Effector memory CD8-positive, alpha-beta T cell (primary cell): ENCODE results near the gene PLAAT5.
"Not testable (repeated sequence)": the region's sequence is repeated elsewhere in the genome, so short reads cannot be mapped to it uniquely, and the experiment has no call there.

Experiments used
- ATAC-seq: fragments of 150-1000 bp; cut with Tn5 transposase; replicated peaks from 2 replicates; pipeline ENCODE4 v1.10.0; 2021; ENCODE audit warnings: mild to moderate bottlenecking, moderate library complexity
- DNase-seq, 3 experiments: peaks; one replicate each; pipeline ENCODE4 v3.0.0; 2021
- H3K27ac Mint-ChIP-seq, 2 donors: one replicate each; pipeline ENCODE4 v1.8.0; 2022; ENCODE audit warnings: mild to moderate bottlenecking in 2 of 2, mixed read lengths in 2 of 2, moderate library complexity in 2 of 2
- H3K27me3 Mint-ChIP-seq, 2 donors: one replicate each; pipeline ENCODE4 v1.8.0; 2022; ENCODE audit warnings: mixed read lengths in 2 of 2
- H3K36me3 Mint-ChIP-seq: one replicate; pipeline ENCODE4 v1.8.0; 2022; ENCODE audit warnings: mild to moderate bottlenecking, moderate library complexity, mixed read lengths; ENCODE audit not compliant: insufficient read depth
- H3K4me1 Mint-ChIP-seq, 2 donors: one replicate each; pipeline ENCODE4 v1.8.0; 2022; ENCODE audit warnings: low read depth in 2 of 2, mixed read lengths in 2 of 2
- H3K4me3 Mint-ChIP-seq, 2 donors: one replicate each; pipeline ENCODE4 v1.8.0; 2022; ENCODE audit warnings: mild to moderate bottlenecking in 2 of 2, mixed read lengths in 2 of 2, moderate library complexity in 2 of 2
- H3K9me3 Mint-ChIP-seq, 2 donors: one replicate each; pipeline ENCODE4 v1.8.0; 2022; ENCODE audit warnings: mixed read lengths in 2 of 2

Gene PLAAT5

DNA sequence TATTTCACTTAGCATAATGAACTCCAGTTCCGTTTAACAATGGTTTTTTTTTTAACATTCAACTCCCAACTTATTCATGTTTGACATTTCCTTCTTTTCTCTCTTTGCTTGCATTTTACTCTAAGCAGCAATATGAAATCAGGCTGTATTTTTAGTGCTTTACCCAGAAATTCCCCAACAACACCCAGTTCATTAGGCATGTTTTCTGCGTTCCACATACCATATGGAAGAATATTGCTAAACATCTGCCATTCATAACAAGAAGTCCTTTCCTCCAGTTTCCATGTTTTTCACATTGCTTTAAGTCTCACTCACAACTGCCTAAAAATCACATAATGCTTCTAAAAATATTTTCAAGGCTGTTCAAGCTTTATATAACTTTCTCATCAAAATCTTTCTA is 45.8 kb downstream of the PLAAT5 start:
- no peak overlapping the region for H3K27ac Mint-ChIP-seq

DNA sequence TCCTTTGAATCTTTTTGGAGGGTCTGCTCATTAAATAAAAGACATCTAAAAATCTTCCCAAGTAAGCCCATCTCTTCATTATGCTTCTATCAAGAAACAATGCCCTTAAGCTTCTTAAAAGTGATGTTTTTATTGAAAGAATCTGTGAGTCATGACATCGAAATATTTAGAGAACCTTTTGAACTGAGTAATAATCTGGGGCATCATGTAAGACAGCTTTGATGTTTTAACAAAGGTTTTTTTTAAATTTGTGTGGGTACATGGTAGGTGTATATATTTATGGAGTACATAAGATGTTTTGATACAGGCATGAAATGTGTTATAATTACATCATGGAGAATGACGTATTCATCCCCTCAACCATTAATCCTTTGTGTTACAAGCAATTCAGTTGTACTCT is 46.8 kb downstream of the PLAAT5 start:
- H3K4me3 Mint-ChIP-seq: no peak overlapping the region
- H3K9me3 Mint-ChIP-seq: no peaks in the 10 kb centered on the region
- peaks cover 10 to 11% of the 10 kb centered on the region in 2 donors for H3K4me1 Mint-ChIP-seq
- ATAC-seq (no peak), DNase-seq (no peak)
- H3K27ac Mint-ChIP-seq: no peak overlapping the region
- no peaks in the 10 kb centered on the region for H3K36me3 Mint-ChIP-seq
- peaks cover 8 to 23% of the 10 kb centered on the region in 2 donors for H3K27me3 Mint-ChIP-seq

More for the DNA sequence above, 45.8 kb downstream of the PLAAT5 start:
- Mint-ChIP-seq H3K4me1 (peaks cover 10 to 11% of the 10 kb centered on the region in 2 donors), H3K4me3 (no peak overlapping the region), H3K9me3 (no peaks in the 10 kb centered on the region), H3K36me3 (no peaks in the 10 kb centered on the region), H3K27me3 (peaks cover 8 to 26% of the 10 kb centered on the region in 2 donors)
- ATAC-seq: no peak
- no peak for DNase-seq

DNA sequence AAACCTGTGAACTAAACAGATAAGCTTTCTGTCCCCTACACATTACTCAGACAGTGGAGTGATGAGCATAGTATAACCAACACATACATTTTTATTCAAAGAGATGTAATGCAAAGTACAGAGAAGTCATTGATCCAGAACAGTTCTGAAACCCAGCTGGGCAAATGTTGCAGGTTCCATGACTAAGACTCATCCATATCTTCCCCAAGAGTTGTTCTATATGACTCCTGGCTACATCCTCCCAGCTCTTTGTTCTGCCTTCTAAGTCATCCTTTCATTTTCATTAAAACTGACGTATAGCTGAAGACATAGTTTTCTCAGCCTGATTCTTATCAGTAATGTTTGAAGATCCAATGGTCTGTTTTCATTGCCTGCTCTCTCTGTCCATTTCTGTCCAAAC is 47.3 kb downstream of the PLAAT5 start:
- Mint-ChIP-seq H3K27me3 (peaks cover 8 to 21% of the 10 kb centered on the region in 2 donors), H3K27ac (no peak overlapping the region), H3K4me1 (peaks cover 10 to 11% of the 10 kb centered on the region in 2 donors), H3K36me3 (no peaks in the 10 kb centered on the region), H3K4me3 (no peak overlapping the region), H3K9me3 (no peaks in the 10 kb centered on the region)
- ATAC-seq: no peak
- DNase-seq: no peak

DNA sequence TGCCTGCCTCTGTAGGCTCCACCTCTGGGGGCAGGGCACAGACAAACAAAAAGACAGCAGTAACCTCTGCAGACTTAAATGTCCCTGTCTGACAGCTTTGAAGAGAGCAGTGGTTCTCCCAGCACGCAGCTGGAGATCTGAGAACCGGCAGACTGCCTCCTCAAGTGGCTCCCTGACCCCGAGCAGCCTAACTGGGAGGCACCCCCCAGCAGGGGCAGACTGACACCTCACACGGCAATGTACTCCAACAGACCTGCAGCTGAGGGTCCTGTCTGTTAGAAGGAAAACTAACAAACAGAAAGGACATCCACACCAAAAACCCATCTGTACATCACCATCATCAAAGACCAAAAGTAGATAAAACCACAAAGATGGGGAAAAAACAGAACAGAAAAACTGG is 55.1 kb downstream of the PLAAT5 start:
- H3K27me3 Mint-ChIP-seq: peaks cover 41 to 56% of the 10 kb centered on the region in 2 donors
- DNase-seq, H3K27ac Mint-ChIP-seq, ATAC-seq, H3K4me1 Mint-ChIP-seq, H3K4me3 Mint-ChIP-seq, H3K36me3 Mint-ChIP-seq, H3K9me3 Mint-ChIP-seq: not testable (repeated sequence)

DNA sequence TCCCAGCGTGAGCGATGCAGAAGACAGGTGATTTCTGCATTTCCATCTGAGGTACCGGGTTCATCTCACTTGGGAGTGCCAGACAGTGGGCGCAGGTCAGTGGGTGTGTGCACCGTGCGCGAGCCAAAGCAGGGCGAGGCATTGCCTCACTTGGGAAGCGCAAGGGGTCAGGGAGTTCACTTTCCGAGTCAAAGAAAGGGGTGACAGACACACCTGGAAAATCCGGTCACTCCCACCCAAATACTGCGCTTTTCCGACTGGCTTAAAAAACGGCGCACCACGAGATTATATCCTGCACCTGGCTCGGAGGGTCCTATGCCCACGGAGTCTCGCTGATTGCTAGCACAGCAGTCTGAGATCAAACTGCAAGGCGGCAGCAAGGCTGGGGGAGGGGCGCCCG is 55.6 kb downstream of the PLAAT5 start:
- H3K27me3 Mint-ChIP-seq: peaks cover 41 to 61% of the 10 kb centered on the region in 2 donors
- not testable (repeated sequence) for ATAC-seq, H3K36me3 Mint-ChIP-seq, DNase-seq, H3K27ac Mint-ChIP-seq, H3K4me3 Mint-ChIP-seq, H3K4me1 Mint-ChIP-seq, H3K9me3 Mint-ChIP-seq

DNA sequence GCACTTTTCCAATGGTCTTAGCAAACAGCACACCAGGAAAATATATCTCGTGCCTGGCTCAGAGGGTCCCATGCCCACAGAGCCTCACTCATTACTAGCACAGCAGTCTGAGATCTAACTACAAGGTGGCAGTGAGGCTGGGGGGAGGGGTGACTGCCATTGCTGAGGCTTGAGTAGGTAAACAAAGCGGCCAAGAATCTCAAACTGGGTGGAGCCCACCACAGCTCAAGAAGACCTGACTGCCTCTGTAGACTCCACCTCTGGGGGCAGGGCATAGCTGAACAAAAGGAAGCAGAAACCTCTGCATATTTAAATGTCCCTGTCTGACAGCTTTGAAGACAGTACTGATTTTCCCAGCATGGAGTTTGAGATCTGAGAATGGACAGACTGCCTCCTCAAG is 60.2 kb downstream of the PLAAT5 start:
- DNase-seq, H3K4me3 Mint-ChIP-seq, H3K9me3 Mint-ChIP-seq, H3K4me1 Mint-ChIP-seq, ATAC-seq, H3K27ac Mint-ChIP-seq, H3K36me3 Mint-ChIP-seq: not testable (repeated sequence)
- H3K27me3 Mint-ChIP-seq: peaks cover 52 to 81% of the 10 kb centered on the region in 2 donors

DNA sequence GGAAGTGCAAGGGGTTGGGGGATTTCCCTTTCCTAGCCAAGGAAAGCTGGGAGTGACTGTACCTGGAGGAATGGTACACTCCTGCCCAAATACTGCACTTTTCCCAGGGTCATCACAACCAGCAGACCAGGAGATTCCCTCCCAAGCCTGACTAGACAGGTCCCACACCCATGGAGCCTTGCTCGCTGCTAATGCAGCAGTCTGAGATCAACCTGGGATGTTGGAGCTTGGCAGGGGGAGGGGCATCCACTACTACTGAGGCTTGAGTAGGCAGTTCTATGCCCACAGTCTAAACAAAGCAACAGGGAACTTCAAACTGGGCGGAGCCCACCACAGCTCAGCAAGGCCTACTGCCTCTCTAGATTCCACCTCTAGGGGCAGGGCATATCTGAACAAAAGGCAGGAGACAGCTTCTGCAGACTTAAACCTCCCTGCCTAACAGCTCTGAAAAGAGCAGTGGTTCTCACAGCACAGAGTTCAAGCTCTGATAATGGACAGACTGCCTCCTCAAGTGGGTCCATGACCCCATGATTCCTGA is 62.9 kb downstream of the PLAAT5 start:
- Mint-ChIP-seq H3K4me1 (no peaks in the 10 kb centered on the region), H3K9me3 (no peaks in the 10 kb centered on the region), H3K4me3 (no peak overlapping the region), H3K27ac (no peak overlapping the region), H3K27me3 (peaks cover 36 to 56% of the 10 kb centered on the region in 2 donors), H3K36me3 (no peaks in the 10 kb centered on the region)
- DNase-seq: no peak
- ATAC-seq: no peak

DNA sequence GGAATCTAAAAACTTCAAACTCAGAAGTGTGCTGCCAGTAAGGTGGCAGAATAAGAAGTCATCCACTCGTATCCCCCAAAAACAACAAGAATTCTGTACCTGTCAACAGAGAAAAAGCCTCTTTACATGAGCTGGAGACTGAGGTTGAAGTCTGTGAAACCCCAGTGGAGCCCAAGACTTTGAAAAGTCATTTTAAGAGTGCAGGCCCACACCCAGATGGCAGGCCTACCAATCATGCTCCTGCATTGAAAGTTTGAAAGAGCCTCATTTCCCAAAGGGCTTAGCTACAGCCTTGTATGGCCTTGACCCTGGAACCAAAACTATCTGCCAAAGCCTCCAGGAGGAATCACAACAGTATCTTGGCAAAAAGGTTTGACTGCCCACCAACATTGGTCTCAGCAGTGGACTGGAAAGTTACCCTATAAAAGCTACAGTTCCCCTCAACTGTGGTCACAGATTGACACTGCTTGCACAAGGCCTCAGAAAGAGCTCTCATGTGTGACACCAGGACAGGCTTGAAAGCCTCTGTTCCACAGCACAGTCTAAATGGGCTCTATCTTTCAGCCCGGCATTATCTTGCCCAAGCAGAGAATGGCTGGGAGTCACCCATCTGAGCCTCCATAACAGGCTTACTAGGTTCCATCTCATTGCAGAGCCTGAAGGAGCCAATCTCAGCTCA is 73.7 kb downstream of the PLAAT5 start:
- H3K4me1 Mint-ChIP-seq: peaks cover 12 to 14% of the 10 kb centered on the region in 2 donors
- no peak overlapping the region for H3K27ac Mint-ChIP-seq
- no peaks in the 10 kb centered on the region for H3K9me3 Mint-ChIP-seq
- H3K27me3 Mint-ChIP-seq: peaks cover 16 to 38% of the 10 kb centered on the region in 2 donors
- no peak for DNase-seq
- peaks cover 4% of the 10 kb centered on the region for H3K36me3 Mint-ChIP-seq
- H3K4me3 Mint-ChIP-seq: no peak overlapping the region
- no peak for ATAC-seq
